ENCODE results near the gene TBL1X.

TBL1X gene

GRCh38 chrX:9515489-9515888 is 50.6 kb downstream of the TBL1X start:
- no peak overlapping the region for H3K27ac ChIP-seq (ENCODE audit: low read depth, low read length)
- no peak overlapping the region for H3K9ac ChIP-seq (ENCODE audit: low read length)
- peaks cover 6% of the 10 kb centered on the region for H3K4me1 ChIP-seq (ENCODE audit: control insufficient read depth, insufficient read depth, low read length)
- no peak overlapping the region for H3K4me3 ChIP-seq (ENCODE audit: low read length)
- no peaks in the 10 kb centered on the region for H3K36me3 ChIP-seq (ENCODE audit: control insufficient read depth, insufficient read depth, low read length)
- no peaks in the 10 kb centered on the region for H3K27me3 ChIP-seq (ENCODE audit: control insufficient read depth, insufficient read depth, low read length)

DNA sequence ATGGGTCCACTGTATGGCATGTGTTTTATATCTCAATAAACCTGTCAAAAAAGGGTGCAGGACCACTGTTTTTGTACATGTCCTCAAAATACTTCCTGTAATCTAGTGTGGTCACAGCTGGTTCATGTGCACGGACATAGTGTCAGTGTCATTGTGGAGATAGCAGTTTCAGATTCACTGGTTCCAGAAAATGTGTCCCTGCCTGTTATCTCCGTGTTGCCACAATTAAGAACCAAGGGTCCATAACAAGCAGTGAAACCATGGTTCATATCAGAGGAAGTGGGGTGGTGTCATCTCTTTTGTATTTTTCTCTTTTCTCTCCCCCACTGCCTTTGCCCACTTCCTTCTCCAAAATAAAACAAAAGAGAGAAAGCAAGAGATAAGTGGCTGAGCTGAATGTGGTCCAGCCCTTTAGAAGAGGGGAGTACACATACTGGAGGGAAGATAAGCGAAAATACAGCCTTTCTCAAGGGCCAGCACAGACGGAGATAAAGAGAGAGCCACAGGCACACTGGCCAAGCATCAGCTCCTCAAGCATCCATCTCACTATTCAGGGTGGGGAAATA is 51.2 kb downstream of the TBL1X start:
- Histone ChIP-seq H3K27ac (ENCODE audit: low read depth, low read length) (no peak overlapping the region), H3K36me3 (ENCODE audit: control insufficient read depth, insufficient read depth, low read length) (no peaks in the 10 kb centered on the region), H3K4me1 (ENCODE audit: control insufficient read depth, insufficient read depth, low read length) (peaks cover 6% of the 10 kb centered on the region), H3K4me3 (ENCODE audit: low read length) (no peak overlapping the region), H3K27me3 (ENCODE audit: control insufficient read depth, insufficient read depth, low read length) (no peaks in the 10 kb centered on the region), H3K9ac (ENCODE audit: low read length) (no peak overlapping the region)

DNA sequence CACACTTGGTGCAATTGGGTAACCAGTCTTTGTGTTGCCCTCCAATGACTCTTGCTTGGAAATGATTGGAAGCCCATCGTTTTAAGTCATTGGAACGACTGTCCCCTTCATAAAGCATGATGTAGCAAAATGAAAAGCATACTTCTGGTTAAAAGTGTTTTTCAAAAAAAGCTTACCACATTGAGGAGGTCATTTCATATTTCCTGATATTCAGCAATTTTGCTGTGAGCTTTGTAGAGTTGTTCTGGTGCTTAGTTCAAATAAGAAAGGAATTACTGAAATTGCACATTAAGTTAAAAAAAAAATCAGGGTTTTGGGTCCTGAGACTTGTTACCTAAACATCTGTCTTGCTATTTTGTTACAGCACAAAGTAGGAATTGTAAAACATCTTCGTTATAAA is 51.8 kb downstream of the TBL1X start:
- no peaks in the 10 kb centered on the region for H3K36me3 ChIP-seq (ENCODE audit: control insufficient read depth, insufficient read depth, low read length)
- H3K4me3 ChIP-seq (ENCODE audit: low read length), result no peak overlapping the region
- no peak overlapping the region for H3K27ac ChIP-seq (ENCODE audit: low read depth, low read length)
- no peak overlapping the region for H3K9ac ChIP-seq (ENCODE audit: low read length)
- no peaks in the 10 kb centered on the region for H3K27me3 ChIP-seq (ENCODE audit: control insufficient read depth, insufficient read depth, low read length)
- peaks cover 6% of the 10 kb centered on the region for H3K4me1 ChIP-seq (ENCODE audit: control insufficient read depth, insufficient read depth, low read length)

- Histone ChIP-seq H3K27me3 (ENCODE audit: control insufficient read depth, insufficient read depth, low read length) (no peaks in the 10 kb centered on the region), H3K27ac (ENCODE audit: low read depth, low read length) (no peak overlapping the region), H3K4me3 (ENCODE audit: low read length) (no peak overlapping the region), H3K36me3 (ENCODE audit: control insufficient read depth, insufficient read depth, low read length) (no peaks in the 10 kb centered on the region), H3K4me1 (ENCODE audit: control insufficient read depth, insufficient read depth, low read length) (peaks cover 6% of the 10 kb centered on the region), H3K9ac (ENCODE audit: low read length) (no peak overlapping the region)
Observed at GRCh38 chrX:9518051-9518450, 53.2 kb downstream of the TBL1X start.

DNA sequence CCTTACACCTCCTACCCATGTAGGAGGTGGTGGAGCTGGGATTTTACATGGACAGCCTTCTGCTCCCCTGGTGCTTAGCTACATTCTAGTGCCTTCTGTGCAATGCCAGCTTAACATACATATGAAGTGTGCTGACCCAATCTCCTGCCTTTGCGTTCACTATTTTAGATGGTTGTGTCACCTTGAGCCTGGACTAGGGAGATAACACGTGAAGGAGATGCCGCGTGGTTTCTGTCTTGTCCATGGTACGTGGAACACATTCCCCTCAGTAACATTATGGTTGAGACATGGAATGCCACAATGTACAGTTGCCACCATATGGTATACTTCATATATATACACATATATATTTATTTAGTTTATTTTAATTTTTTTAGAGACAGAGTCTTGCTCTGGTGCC is 54.0 kb downstream of the TBL1X start:
- Histone ChIP-seq H3K27ac (ENCODE audit: low read depth, low read length) (no peak overlapping the region), H3K4me1 (ENCODE audit: control insufficient read depth, insufficient read depth, low read length) (peaks cover 6% of the 10 kb centered on the region), H3K9ac (ENCODE audit: low read length) (no peak overlapping the region), H3K4me3 (ENCODE audit: low read length) (no peak overlapping the region), H3K27me3 (ENCODE audit: control insufficient read depth, insufficient read depth, low read length) (no peaks in the 10 kb centered on the region), H3K36me3 (ENCODE audit: control insufficient read depth, insufficient read depth, low read length) (no peaks in the 10 kb centered on the region)

- no peak overlapping the region for H3K9ac ChIP-seq (ENCODE audit: low read length)
- H3K27me3 ChIP-seq (ENCODE audit: control insufficient read depth, insufficient read depth, low read length), result no peaks in the 10 kb centered on the region
- H3K36me3 ChIP-seq (ENCODE audit: control insufficient read depth, insufficient read depth, low read length), result no peaks in the 10 kb centered on the region
- H3K4me3 ChIP-seq (ENCODE audit: low read length), result no peak overlapping the region
- peak overlapping the region; percentile 71 for H3K27ac ChIP-seq (ENCODE audit: low read depth, low read length)
- peaks cover 6% of the 10 kb centered on the region for H3K4me1 ChIP-seq (ENCODE audit: control insufficient read depth, insufficient read depth, low read length)
Observed at GRCh38 chrX:9519546-9520216, 54.8 kb downstream of the TBL1X start.

DNA sequence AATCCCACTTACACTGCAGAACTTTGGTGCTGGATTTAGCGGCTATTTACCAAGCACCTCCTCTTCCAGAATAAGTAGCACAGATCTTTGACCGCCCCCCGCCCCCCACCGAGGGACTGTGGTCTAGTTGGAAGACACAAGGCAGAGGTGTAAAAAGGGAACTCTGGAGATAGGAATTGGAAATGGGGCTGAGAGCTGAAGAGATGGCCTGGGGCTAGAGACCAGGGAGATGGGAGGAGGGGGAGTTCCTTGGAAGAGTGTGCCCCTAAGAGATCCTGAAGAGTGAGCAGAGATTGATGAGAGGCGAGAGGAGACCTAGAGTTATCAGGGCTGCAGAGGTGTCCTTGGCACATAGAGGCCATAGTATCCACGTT is 55.3 kb downstream of the TBL1X start:
- no peak overlapping the region for H3K9ac ChIP-seq (ENCODE audit: low read length)
- no peaks in the 10 kb centered on the region for H3K36me3 ChIP-seq (ENCODE audit: control insufficient read depth, insufficient read depth, low read length)
- peaks cover 6% of the 10 kb centered on the region for H3K4me1 ChIP-seq (ENCODE audit: control insufficient read depth, insufficient read depth, low read length)
- H3K27me3 ChIP-seq (ENCODE audit: control insufficient read depth, insufficient read depth, low read length), result no peaks in the 10 kb centered on the region
- H3K4me3 ChIP-seq (ENCODE audit: low read length), result no peak overlapping the region
- peak overlapping the region; percentile 71 for H3K27ac ChIP-seq (ENCODE audit: low read depth, low read length)

DNA sequence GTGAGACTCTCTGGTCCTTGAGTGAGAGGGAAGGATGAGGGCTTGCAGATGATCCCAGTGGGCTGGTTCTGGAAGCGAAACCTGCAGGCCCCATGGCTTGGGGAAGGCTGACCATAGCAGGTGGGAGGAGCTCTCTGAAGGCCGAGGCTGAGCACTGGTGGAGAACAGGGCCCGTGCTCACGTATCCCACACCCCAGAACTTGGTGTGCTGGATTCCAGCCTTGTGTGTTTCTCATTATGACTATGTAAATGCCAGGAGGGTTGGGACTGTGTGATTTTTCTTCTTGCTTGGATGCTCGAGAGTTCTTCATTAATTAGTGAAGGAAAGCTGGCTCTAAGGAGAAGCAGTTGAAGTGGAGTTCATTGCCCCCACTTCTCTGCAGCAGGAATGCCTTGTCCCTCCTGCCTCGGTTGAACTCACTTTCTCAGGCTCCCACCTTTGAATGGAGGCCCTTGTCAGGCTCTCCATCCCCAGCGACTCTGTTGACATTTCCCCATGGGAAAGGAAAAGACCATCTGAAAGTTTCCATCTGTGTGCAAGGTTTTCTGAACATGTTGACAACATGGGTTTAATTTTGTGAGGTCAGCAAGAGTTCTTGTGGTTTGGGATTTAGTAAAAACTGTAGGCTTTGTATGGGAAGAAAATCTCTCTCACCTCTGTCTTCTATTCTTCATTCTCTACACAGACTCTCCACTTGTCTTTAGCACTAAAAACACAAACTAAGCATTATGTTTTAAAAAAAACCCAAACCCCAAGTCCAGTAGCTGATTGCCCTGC is 57.7 kb downstream of the TBL1X start:
- Histone ChIP-seq H3K27ac (ENCODE audit: low read depth, low read length) (no peak overlapping the region), H3K36me3 (ENCODE audit: control insufficient read depth, insufficient read depth, low read length) (no peaks in the 10 kb centered on the region), H3K27me3 (ENCODE audit: control insufficient read depth, insufficient read depth, low read length) (no peaks in the 10 kb centered on the region), H3K4me1 (ENCODE audit: control insufficient read depth, insufficient read depth, low read length) (peaks cover 8% of the 10 kb centered on the region), H3K4me3 (ENCODE audit: low read length) (no peak overlapping the region), H3K9ac (ENCODE audit: low read length) (no peak overlapping the region)

DNA sequence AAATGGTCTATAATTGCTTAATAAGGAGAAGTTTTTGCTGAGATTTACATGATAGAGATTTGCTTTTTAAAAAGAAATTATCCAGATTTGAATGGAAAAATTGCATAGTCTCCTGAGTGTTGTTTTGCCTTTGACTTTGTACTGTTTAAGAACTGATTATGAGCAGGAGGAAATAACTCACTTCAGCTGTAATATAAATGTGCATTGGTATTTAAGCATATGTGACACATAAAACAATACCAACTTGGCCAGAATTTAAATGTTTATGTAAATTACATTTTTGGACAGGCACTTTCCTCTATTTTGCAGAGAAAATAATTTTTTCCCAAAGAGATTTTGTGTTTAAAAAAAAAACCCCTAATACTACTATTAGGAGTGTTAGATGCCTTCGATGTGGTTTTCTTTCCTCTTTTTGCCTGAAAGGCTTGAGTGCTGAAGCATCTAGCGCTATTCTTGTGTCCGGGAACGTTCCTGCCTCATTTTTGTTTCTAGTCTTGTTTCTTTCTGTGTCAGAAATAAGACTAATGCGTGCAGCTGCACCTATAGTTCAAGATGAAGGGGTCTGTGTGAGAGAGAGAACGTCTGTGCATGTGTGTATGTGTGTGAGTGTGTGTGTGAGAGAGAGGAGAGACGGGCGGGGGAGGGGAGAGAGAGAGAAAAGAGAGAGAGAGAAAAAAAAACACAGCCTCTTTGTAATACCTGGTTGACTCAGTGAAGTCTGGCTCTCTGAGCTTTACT is 60.8 kb downstream of the TBL1X start:
- Histone ChIP-seq H3K27ac (ENCODE audit: low read depth, low read length) (no peak overlapping the region), H3K4me1 (ENCODE audit: control insufficient read depth, insufficient read depth, low read length) (peaks cover 2% of the 10 kb centered on the region), H3K9ac (ENCODE audit: low read length) (no peak overlapping the region), H3K4me3 (ENCODE audit: low read length) (no peak overlapping the region), H3K27me3 (ENCODE audit: control insufficient read depth, insufficient read depth, low read length) (no peaks in the 10 kb centered on the region), H3K36me3 (ENCODE audit: control insufficient read depth, insufficient read depth, low read length) (no peaks in the 10 kb centered on the region)

DNA sequence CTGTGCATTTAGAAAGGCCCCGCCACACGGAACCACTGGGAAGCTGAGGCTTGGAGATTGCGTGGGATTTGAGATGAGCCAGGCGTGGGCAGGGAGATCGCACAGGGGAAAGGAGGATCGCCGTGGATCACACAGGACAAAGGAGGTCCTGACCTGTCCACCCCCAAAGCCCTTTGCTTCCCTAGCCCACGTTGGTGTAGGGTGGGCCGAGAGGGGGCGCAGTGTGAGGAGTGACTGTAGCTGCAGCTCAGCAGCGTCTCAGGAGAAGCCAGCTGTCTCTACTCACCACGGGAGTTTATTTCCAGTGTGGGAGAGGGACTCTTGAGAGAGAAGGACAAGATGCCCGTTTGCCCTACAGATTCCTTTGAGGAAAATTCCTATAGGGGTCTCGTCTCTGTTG is 62.1 kb downstream of the TBL1X start:
- Histone ChIP-seq H3K36me3 (ENCODE audit: control insufficient read depth, insufficient read depth, low read length) (no peaks in the 10 kb centered on the region), H3K9ac (ENCODE audit: low read length) (no peak overlapping the region), H3K27me3 (ENCODE audit: control insufficient read depth, insufficient read depth, low read length) (no peaks in the 10 kb centered on the region), H3K27ac (ENCODE audit: low read depth, low read length) (no peak overlapping the region), H3K4me3 (ENCODE audit: low read length) (no peak overlapping the region), H3K4me1 (ENCODE audit: control insufficient read depth, insufficient read depth, low read length) (peaks cover 2% of the 10 kb centered on the region)

DNA sequence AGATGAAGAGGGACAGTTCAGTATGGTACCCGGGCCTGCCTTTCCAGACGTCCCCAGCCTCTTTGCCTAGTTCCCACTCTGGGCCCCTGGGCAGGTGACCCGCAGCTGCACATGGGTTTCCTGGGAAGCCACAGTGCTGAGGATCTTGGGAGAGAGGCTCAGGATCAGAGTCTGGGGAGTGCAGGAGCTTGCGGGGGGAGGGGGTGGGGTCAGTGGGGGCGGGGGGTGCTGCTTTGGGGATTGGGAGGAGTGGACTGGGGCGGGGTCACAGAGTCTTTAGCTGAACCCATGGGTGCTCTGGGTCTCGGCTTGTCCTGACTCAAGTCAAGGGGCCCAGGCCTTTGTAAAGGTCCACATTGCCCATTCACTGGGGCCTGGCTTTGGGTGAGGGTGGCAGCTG is 63.6 kb downstream of the TBL1X start:
- Histone ChIP-seq H3K36me3 (ENCODE audit: control insufficient read depth, insufficient read depth, low read length) (no peaks in the 10 kb centered on the region), H3K9ac (ENCODE audit: low read length) (no peak overlapping the region), H3K27me3 (ENCODE audit: control insufficient read depth, insufficient read depth, low read length) (no peaks in the 10 kb centered on the region), H3K4me1 (ENCODE audit: control insufficient read depth, insufficient read depth, low read length) (peaks cover 2% of the 10 kb centered on the region), H3K4me3 (ENCODE audit: low read length) (no peak overlapping the region), H3K27ac (ENCODE audit: low read depth, low read length) (no peak overlapping the region)

GRCh38 chrX:9529223-9529622 is 64.4 kb downstream of the TBL1X start:
- H3K27ac ChIP-seq (ENCODE audit: low read depth, low read length), result no peak overlapping the region
- H3K36me3 ChIP-seq (ENCODE audit: control insufficient read depth, insufficient read depth, low read length), result no peaks in the 10 kb centered on the region
- H3K4me3 ChIP-seq (ENCODE audit: low read length), result no peak overlapping the region
- no peak overlapping the region for H3K9ac ChIP-seq (ENCODE audit: low read length)
- H3K27me3 ChIP-seq (ENCODE audit: control insufficient read depth, insufficient read depth, low read length), result no peaks in the 10 kb centered on the region
- H3K4me1 ChIP-seq (ENCODE audit: control insufficient read depth, insufficient read depth, low read length), result peaks cover 2% of the 10 kb centered on the region

Data from rectal smooth muscle tissue (tissue), 1 donor.